OCI-LY1 (cell line): ENCODE results near the gene CUX1.
"Not testable (repeated sequence)": the region's sequence is repeated elsewhere in the genome, so short reads cannot be mapped to it uniquely, and the experiment has no call there.

Experiments used
- CTCF ChIP-seq: fragments of 200-600 bp; sonication (generic), shearing (Covaris generic); IDR thresholded peaks from 2 replicates; pipeline ENCODE4 v1.5.1; 2017; ENCODE audit warnings: mild to moderate bottlenecking, antibody characterized with exemption, low read length, moderate library complexity, mixed read lengths
- EZH2 ChIP-seq: fragments of 200-600 bp; sonication (generic), shearing (Covaris generic); IDR thresholded peaks from 2 replicates; pipeline ENCODE4 v1.8.0; 2017; ENCODE audit warnings: borderline replicate concordance, mixed run types, mild to moderate bottlenecking, antibody characterized with exemption, low read length, moderate library complexity, mixed read lengths

- not testable (repeated sequence) for TF ChIP-seq CTCF, EZH2
These were observed 194.8 kb downstream of the CUX1 start for GRCh38 chr7:102012112-102012830.
